Fibroblast of lung (primary cell): Measurements from ENCODE around the gene GCK. TPM values are rescaled to one million over a fixed set of nuclear protein-coding genes. Genes with fewer than 3 reads are reported as not detected.

Source experiments
- DNase-seq, 2 donors: peaks; one replicate each; pipeline versions ENCODE4 v3.0.0 to v3.0.0-alpha.2; 2010; ENCODE audit warnings: low read depth in 2 of 2
- H2AFZ ChIP-seq: 2 replicates; pipeline ENCODE4 v1.5.1; 2012; ENCODE audit warnings: low read length, control low read depth, inconsistent platforms
- H3K27ac ChIP-seq: 2 replicates; pipeline ENCODE4 v1.5.1; 2011; ENCODE audit warnings: low read length, control low read depth; ENCODE audit not compliant: insufficient read depth
- H3K27me3 ChIP-seq: 2 replicates; pipeline ENCODE4 v1.5.1; 2011; ENCODE audit warnings: mild to moderate bottlenecking, low read length; ENCODE audit not compliant: control insufficient read depth, insufficient read depth
- H3K36me3 ChIP-seq: 2 replicates; pipeline ENCODE4 v1.5.1; 2011; ENCODE audit warnings: low read length; ENCODE audit not compliant: control insufficient read depth, insufficient read depth
- H3K4me1 ChIP-seq: 2 replicates; pipeline ENCODE4 v1.5.1; 2011; ENCODE audit warnings: low read length; ENCODE audit not compliant: control insufficient read depth, insufficient read depth; ENCODE audit errors: extremely low read depth
- H3K4me2 ChIP-seq: 2 replicates; pipeline ENCODE4 v1.5.1; 2011; ENCODE audit warnings: low read length, control low read depth; ENCODE audit not compliant: insufficient read depth; ENCODE audit errors: extremely low read depth
- H3K4me3 ChIP-seq, 4 experiments: fragments of 200-600 bp in 1 of 4; sonication (generic) in 1 of 4; replicated peaks in 1 of 4; 2 replicates each; pipeline ENCODE4 v1.5.1; 2011 to 2016; ENCODE audit warnings: low read length in 4 of 4, low read depth in 3 of 4, mild to moderate bottlenecking in 3 of 4, control low read depth in 2 of 4, inconsistent platforms in 1 of 4, mixed read lengths in 1 of 4; ENCODE audit not compliant: insufficient read depth in 1 of 4; ENCODE audit errors: control extremely low read depth in 1 of 4
- H3K79me2 ChIP-seq: 2 replicates; pipeline ENCODE4 v1.5.1; 2012; ENCODE audit warnings: mild to moderate bottlenecking, low read length, inconsistent platforms; ENCODE audit not compliant: control insufficient read depth, insufficient read depth
- H3K9ac ChIP-seq: 2 replicates; pipeline ENCODE4 v1.5.1; 2011; ENCODE audit warnings: mild to moderate bottlenecking, low read length, control low read depth; ENCODE audit not compliant: insufficient read depth
- H3K9me3 ChIP-seq: 2 replicates; pipeline ENCODE4 v1.5.1; 2012; ENCODE audit warnings: low read depth, low read length; ENCODE audit not compliant: control insufficient read depth, insufficient read depth
- H4K20me1 ChIP-seq: 2 replicates; pipeline ENCODE4 v1.5.1; 2011; ENCODE audit warnings: low read length; ENCODE audit not compliant: control insufficient read depth, insufficient read depth; ENCODE audit errors: extremely low read depth
- CTCF ChIP-seq, 2 donors: IDR thresholded peaks in 1 of 2; conservative IDR thresholded peaks in 1 of 2; 1 replicate in 1 of 2; 2 replicates in 1 of 2; pipeline ENCODE4 v1.5.1; 2011 to 2012; ENCODE audit warnings: low read length in 2 of 2, control low read depth in 1 of 2, inconsistent platforms in 1 of 2, low read depth in 1 of 2, mild to moderate bottlenecking in 1 of 2
- EZH2 ChIP-seq: IDR thresholded peaks from 2 replicates; pipeline ENCODE4 v1.5.1; 2012; ENCODE audit warnings: low read length, control low read depth, mild to moderate bottlenecking; ENCODE audit errors: missing control alignments
- polyA minus RNA-seq: library from RNA; depleted of rRNA, polyadenylated mRNA; stranded (reverse); fragments of >200 nt; gene quantifications from 2 replicates; pipeline ENCODE4 v1.2.3, GENCODE V29; 2011; ENCODE audit warnings: low replicate concordance
- polyA plus RNA-seq, 2 donors: library from polyadenylated mRNA; depleted of rRNA in 1 of 2; stranded (reverse) in 1 of 2; unstranded in 1 of 2; fragments of >200 nt; gene quantifications; 2 replicates each; pipeline ENCODE4 v1.2.1, GENCODE V29; 2011 to 2012; ENCODE audit warnings: missing spikeins in 1 of 2
- total RNA-seq: library from RNA; depleted of rRNA; stranded (reverse); fragments of >200 nt; gene quantifications from 2 replicates; pipeline ENCODE4 v1.2.1, GENCODE V29; 2014

GCK gene
- total RNA-seq (0.77 and 1.7 TPM in 2 replicates), polyA plus RNA-seq (0.14 and 0.18 TPM in 2 replicates), polyA minus RNA-seq (not detected in 2 replicates)
- 0.69 and 0.80 TPM in 2 replicates for polyA plus RNA-seq (2012)

DNA sequence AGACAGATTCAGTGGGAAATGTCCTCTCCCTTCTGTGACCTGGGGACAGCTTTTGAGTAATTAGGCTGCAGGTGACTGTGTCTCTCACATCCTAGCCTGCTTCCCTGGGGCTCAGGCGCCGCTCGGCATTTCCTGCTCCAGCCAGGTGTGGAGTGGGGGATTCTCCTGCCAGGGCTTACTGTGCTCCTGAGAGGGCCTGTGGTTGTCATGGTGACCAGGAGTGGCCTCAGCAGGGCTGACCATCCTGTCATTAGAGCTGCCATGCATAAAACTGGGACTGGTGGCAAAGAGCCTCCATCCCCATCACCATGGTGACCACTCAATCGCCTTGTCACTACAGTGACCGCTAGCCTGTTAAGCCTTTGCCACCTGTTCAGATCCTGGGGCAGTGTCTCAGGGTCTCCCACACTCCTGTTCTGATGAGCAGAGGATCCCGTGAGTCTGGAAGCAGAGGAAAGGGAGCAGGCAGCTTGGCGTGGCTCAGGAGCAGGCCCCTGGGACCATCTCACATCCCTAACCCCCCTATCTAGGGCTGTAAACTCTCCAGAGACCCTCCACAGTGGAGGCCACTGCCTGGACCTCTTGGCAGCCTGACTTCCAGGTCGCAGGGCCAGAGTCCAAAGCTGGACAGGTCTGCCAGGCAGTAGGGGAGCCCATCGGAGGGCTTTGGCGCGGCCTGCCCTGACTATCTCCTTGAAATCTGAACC lies at the start of gene GCK:
Gene GCK, minus strand, starts transcription at position 154 of the 707 bp plus-strand sequence. CDS start 486 bp downstream, outside the sequence.
- Histone ChIP-seq H3K9me3 (no peaks in the 10 kb centered on the region), H3K79me2 (no peaks in the 10 kb centered on the region), H3K27ac (no peak within 1 kb of the TSS), H3K36me3 (no peaks in the 10 kb centered on the region), H3K4me2 (no peak within 1 kb of the TSS), H3K4me1 (peaks cover 4% of the 10 kb centered on the region), H3K4me3 (no peak within 1 kb of the TSS), H3K9ac (no peak within 1 kb of the TSS), H4K20me1 (no peaks in the 10 kb centered on the region), H2AFZ (no peak within 1 kb of the TSS), H3K27me3 (peaks cover 9% of the 10 kb centered on the region)
- no peak for DNase-seq
- TF ChIP-seq EZH2 (no peak), CTCF (conservative IDR thresholded peaks at IDR 0.05 in 1 of 2, IDR thresholded peaks at IDR 0.05 in 1 of 2; ENCODE audit: low read depth in 1 of 2, low read length in 2 of 2) (no peak)

DNA sequence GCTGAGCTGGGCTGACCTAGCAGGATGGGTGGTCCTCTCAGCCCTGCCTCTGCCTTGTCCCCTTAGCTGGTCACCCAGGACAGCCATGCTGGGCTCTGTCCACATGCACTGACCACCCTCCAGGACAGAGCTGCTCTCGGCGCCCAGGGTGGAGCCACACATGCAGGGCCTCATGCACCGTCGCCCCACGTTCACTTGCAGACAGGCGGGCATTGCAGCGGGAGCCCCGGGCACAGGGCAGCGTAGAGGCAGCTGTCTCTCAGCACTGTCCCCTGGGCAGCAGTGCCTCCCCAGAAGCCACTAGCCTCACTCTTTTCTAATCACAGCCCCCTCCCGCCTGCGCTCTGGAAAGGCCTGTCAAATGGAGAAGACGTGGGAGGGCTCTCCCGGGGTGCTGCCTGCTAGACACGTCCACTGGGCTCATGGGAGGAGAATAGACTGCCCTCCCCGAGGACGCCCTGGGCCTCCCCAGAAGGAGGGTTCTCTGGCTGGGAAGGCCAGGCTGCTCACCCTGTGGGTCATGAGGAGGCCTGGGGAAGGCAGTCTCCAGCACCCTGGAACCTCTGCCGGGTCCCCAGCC lies 49.0 kb upstream of the GCK start:
- Histone ChIP-seq H3K4me3 (no peak overlapping the region), H3K36me3 (no peaks in the 10 kb centered on the region), H2AFZ (no peak overlapping the region), H4K20me1 (no peaks in the 10 kb centered on the region), H3K9ac (no peak overlapping the region), H3K4me1 (no peaks in the 10 kb centered on the region), H3K27me3 (no peaks in the 10 kb centered on the region), H3K4me2 (no peak overlapping the region), H3K27ac (no peak overlapping the region), H3K9me3 (no peaks in the 10 kb centered on the region), H3K79me2 (no peaks in the 10 kb centered on the region)
- no peak for DNase-seq
- TF ChIP-seq EZH2 (no peak), CTCF (conservative IDR thresholded peaks at IDR 0.05 in 1 of 2, IDR thresholded peaks at IDR 0.05 in 1 of 2; ENCODE audit: low read depth in 1 of 2, low read length in 2 of 2) (no peak)

GRCh38 chr7:44237696-44238095 lies 48.5 kb upstream of the GCK start:
- Histone ChIP-seq H3K4me1 (no peaks in the 10 kb centered on the region), H3K9ac (no peak overlapping the region), H4K20me1 (no peaks in the 10 kb centered on the region), H3K4me2 (no peak overlapping the region), H3K36me3 (no peaks in the 10 kb centered on the region), H3K27ac (no peak overlapping the region), H3K9me3 (no peaks in the 10 kb centered on the region), H3K27me3 (no peaks in the 10 kb centered on the region), H3K79me2 (no peaks in the 10 kb centered on the region), H3K4me3 (no peak overlapping the region), H2AFZ (no peak overlapping the region)
- TF ChIP-seq EZH2 (no peak), CTCF (conservative IDR thresholded peaks at IDR 0.05 in 1 of 2, IDR thresholded peaks at IDR 0.05 in 1 of 2; ENCODE audit: low read depth in 1 of 2, low read length in 2 of 2) (no peak)
- DNase-seq, result no peak
